ENCODE data around the gene SLC47A1.
"Not testable (repeated sequence)": the region's sequence is repeated elsewhere in the genome, so short reads cannot be mapped to it uniquely, and the experiment has no call there.

The SLC47A1 gene

GRCh38 chr17:19510903-19511302, 22.8 kb upstream of the SLC47A1 start:
- no peak for TF ChIP-seq CTCF (IDR thresholded peaks at IDR 0.05; ENCODE audit: borderline replicate concordance, insufficient read depth, low read depth, low read length)
- no peak overlapping the region for H3K4me3 ChIP-seq (ENCODE audit: low read depth, low read length)

GRCh38 chr17:19513897-19514488, 19.7 kb upstream of the SLC47A1 start:
- H3K4me3 ChIP-seq (ENCODE audit: low read depth, low read length) = no peak overlapping the region
- peak; percentile 82 for TF ChIP-seq CTCF (IDR thresholded peaks at IDR 0.05; ENCODE audit: borderline replicate concordance, insufficient read depth, low read depth, low read length)

- H3K4me3 ChIP-seq (ENCODE audit: low read depth, low read length) = no peak overlapping the region
- TF ChIP-seq CTCF (IDR thresholded peaks at IDR 0.05; ENCODE audit: borderline replicate concordance, insufficient read depth, low read depth, low read length) = no peak
Observed at GRCh38 chr17:19517699-19518098, 16.0 kb upstream of the SLC47A1 start.

- H3K4me3 ChIP-seq (ENCODE audit: low read depth, low read length) = not testable (repeated sequence)
Observed at GRCh38 chr17:19519388-19520291, 14.0 kb upstream of the SLC47A1 start.

- TF ChIP-seq CTCF (IDR thresholded peaks at IDR 0.05; ENCODE audit: borderline replicate concordance, insufficient read depth, low read depth, low read length) = no peak
- H3K4me3 ChIP-seq (ENCODE audit: low read depth, low read length) = no peak overlapping the region
Observed at GRCh38 chr17:19520641-19521040, 13.0 kb upstream of the SLC47A1 start.

GRCh38 chr17:19523690-19524089, 10.0 kb upstream of the SLC47A1 start:
- no peak for TF ChIP-seq CTCF (IDR thresholded peaks at IDR 0.05; ENCODE audit: borderline replicate concordance, insufficient read depth, low read depth, low read length)
- H3K4me3 ChIP-seq (ENCODE audit: low read depth, low read length) = no peak overlapping the region

- not testable (repeated sequence) for H3K4me3 ChIP-seq (ENCODE audit: low read depth, low read length)
Observed at GRCh38 chr17:19526950-19527349, 6.7 kb upstream of the SLC47A1 start.

- no peak for TF ChIP-seq CTCF (IDR thresholded peaks at IDR 0.05; ENCODE audit: borderline replicate concordance, insufficient read depth, low read depth, low read length)
- H3K4me3 ChIP-seq (ENCODE audit: low read depth, low read length) = no peak overlapping the region
Observed at GRCh38 chr17:19531780-19532501, 1.7 kb upstream of the SLC47A1 start.

All from GM12875 (cell line).